GM18867 (cell line): ENCODE results near the gene NUP210L.

ENCODE experiments used
- ATAC-seq: cut with Tn5 transposase; IDR thresholded peaks from one replicate; pipeline ENCODE4 v1.9.1; 2021; ENCODE audit warnings: mild to moderate bottlenecking, moderate library complexity; ENCODE audit not compliant: unreplicated experiment

The NUP210L gene

DNA sequence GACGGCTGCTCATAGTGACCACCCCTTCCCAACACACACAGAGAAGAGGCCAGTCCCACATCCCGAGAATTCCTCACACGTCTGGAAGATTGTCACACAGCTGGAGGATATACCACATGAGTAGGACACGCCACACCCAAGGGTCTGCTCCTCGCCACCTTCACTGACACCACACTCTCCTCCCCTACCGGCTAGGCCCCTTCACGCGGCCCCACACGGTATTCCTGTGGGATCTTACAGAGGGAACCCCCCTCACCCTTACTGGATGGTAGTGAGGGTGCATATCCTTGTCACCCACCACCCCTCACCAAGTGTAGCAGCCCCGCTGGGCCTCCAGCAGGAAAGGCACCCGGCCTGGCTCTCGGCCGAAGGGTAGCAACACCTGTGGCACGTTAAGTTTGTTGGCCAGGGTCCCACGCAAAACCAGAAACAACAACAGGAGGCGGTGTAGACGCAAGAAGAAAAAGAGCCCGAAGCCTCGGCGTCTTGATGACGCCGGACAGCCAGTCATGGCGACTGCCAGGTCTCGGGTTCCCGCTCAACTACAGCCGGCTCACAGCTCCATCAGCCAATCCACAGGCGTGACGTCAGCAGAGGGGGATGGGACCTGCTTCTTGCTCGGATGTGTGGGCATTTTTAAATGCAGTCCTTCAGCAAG, at the start of gene NUP210L:
Gene NUP210L (minus strand): TSS at position 540 of the 658 bp plus-strand sequence.
- ATAC-seq, result no peak

DNA sequence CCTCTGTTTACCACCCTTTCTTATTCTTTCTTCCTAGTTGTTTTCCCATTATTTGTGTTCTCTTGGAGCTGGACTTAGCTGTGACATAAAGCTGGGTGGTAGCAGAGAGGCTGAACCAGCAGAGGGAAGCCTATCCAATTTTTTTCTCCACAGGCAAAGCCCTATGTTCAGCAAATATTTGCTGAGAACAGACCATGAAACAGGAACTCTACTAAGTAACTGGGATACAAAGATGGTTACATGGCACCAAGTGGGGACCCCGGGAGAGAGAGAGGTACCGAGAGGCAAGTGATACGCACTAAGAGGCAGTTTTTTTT, 44.6 kb upstream of the NUP210L start:
- ATAC-seq, result no peak

DNA sequence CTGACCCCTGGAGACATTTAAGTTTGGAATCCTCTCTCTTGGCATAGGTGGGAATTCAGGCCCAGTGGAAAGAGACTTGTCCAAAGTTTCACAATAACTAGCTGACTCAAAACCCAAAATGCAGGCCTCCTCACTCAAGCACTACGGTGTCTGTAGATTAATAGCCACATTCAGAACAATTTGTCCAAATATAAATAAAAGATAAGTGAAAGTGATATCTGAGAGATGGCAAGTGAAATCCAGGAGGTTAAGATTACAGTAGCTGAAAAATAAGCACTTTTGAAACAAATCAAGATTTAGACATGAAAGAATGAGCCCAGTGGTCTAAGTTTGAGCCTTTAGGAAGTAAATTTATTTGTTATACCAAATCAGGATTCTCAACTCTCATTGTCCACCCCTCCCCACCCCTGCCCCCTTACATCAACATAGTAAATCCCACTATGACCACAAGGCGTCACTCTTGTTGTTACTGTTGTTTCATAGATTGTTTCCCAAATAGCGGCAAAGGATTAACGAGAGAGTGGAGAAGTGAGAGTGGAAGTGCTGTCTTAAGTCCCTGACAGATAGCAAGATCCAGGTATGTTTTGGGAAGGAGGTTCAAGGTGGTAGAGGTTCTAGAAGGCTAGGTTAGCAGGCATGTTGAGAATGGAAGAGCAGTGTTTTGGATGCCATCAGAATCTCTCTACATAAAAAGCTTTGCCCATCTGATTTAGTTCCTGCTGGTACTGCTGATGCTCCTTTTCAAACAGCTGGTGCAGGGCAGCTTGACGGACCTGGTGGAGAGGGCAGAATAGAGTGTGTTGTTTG, 44.1 kb upstream of the NUP210L start:
- no peak for ATAC-seq

DNA sequence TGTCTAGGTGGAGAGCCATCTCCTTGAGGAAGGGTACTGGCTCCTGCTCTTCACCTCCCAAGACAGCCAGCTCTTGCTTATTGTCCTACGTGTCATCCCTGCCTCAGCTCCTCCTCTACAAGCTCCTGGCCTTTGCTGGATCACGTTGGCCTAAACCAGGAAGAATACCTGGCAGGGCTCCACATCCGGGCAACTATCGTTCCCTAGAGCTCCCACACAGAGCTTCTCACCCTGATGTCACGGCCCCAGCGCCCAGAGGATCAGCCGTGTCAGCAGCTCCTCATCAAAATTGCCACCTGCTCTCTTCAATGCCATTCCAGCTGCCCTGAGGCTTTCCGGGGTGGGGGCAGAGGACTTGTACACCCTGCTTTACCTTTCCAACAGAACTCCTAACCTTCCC, 38.9 kb upstream of the NUP210L start:
- no peak for ATAC-seq

DNA sequence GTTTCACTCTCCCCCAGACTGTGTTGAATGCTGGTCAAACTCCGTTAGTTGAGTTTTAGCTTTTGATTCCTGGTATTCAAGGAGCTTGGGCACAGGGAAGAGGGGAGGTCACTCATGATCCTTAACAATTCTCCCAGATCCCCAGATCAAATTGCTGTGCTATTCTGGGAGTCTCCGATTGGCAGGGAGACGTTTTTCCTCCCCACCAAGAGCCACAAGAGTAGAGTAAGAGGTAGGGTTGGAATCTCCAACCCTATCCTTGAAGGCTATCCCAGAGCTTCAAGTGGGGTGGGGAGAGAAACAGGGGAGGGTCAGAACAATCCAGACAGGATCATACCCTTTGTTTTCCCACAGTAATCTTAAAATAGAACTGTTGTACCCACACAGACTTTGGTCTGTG, 37.6 kb upstream of the NUP210L start:
- no peak for ATAC-seq

DNA sequence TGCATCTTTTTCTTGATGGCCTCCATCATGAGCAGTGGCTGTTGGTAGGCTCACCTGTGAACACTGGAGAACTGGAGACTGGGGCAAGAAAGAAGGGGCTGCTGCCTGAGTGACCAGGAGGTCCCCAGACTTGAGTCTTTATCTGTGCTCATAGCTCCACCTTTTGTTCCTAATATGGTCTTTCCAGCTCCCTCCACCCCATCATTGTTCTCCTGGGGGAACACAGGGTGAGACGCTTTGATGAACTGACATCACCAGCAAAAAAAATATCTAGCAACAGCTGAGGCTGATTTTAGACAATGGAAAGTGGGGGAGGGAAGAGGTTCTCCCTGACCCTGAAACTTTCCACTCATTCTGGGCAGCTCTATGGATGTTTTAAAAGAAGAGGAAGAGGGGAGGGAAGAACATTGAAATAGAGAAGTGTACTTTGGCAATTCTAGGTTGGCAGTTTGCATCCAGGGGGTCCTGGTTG, 37.2 kb upstream of the NUP210L start, which contains the start of gene TPM3:
Gene TPM3 (minus strand): TSS at position 111 of the 472 bp plus-strand sequence. CDS start 82 bp downstream, at position 29.
- no peak for ATAC-seq

DNA sequence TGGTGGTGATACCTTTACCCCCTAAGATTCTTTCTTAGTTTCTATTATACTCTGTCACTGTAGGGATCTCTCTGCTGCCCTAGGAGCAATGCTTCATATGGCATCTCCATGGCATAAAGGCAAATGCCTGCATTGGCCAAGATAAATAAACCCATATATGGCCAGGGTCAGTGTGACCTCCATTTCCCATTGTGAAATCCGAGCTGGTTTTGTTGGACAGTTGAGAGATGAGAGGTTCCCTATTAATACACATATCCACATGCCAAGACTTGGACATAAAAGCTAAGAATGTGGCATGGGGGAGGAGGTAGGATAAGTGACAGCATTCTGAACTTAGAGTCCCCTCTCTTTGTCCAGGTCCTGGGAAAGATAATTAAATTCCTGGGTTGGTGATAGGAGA, 35.7 kb upstream of the NUP210L start:
- no peak for ATAC-seq

DNA sequence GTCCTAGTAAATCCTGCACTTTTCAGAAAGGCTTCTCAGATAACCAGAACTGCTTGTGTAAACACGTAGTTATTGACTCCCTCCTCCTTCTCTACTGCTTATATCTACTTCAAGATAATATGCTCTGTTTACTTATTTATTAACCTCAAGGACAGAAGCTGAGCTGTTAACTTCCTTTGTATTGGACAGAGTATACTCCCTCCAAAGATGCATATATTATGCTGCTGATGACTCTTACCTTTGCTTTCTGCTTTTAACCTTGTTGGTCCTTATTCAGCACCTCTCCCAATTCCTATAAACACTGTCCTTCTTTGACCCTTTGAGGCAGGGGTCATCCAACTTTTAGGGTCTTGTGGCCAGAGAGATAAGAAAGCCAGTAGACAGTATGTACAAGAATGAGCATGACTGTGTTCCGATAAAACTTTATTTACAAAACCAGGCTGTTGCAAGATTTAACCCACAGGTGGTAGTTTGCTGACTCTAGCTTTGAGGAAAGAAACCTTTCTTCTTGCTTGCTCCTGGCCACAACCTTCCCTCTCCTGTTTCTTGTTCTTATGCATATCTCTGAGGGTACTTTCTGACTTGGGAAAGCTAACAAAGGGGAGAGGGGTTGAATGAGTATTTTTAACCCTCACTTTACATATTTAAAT, 32.1 kb upstream of the NUP210L start:
- no peak for ATAC-seq

DNA sequence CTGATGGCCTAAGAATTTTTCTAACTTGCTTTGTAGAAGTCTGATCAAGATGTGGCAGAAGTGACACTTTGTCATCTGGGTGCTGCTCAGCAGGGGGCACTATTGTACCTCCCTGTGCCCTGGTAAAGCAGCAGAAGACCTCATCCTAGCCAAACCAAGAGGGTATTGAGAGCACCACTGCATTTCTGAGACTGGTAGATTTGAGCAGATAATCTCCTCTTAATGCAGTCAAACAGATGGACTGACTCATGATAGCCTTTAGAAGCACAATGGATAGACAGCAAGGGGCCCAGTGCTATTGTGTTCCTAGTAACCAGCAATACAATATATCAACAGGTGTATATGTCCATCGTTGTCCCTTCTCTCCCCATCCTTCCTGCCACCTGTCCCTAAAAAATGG, 31.3 kb upstream of the NUP210L start:
- ATAC-seq, result no peak

DNA sequence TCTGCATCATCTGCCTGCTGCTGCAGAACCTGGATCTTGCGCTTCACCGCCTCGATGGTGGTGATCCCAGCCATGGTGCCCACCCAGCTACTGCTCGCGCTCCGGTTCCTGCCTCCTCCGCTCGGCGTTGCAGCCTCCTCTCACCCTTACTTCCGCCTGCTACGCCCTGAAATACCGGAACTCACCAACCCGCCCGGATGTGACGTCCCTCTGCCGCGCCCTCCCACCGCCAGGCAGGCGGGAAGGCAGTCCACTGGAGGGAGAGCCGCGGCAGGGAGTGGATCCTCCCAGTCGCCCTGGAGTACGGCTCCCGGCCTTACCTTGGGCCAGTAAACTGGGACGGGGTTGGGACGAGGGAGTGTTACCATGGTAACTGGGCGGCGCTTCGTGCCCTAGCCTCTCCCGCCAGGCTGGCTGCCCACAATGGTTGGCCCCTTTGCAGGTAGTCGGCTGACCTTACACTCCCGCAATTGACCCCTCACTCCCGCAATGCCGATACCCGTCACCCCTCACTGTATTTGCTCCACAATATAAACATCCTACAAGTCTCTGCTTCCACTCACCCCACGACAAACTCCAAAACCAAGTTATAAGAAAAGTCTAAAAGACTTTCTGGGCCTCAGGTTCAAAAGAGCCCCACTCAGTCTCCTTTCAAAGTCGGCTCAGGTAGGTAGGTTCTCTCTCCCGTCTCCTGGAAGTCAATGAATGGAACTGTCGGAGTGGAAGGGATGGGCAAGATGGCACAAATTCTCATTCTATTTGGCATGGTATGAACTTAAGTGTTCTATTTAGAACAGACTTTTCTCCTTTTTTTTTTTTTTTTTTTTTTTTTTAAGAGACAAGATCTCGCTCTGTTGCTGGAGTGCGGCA, 28.4 kb upstream of the NUP210L start:
- ATAC-seq, result peak; percentile 72

DNA sequence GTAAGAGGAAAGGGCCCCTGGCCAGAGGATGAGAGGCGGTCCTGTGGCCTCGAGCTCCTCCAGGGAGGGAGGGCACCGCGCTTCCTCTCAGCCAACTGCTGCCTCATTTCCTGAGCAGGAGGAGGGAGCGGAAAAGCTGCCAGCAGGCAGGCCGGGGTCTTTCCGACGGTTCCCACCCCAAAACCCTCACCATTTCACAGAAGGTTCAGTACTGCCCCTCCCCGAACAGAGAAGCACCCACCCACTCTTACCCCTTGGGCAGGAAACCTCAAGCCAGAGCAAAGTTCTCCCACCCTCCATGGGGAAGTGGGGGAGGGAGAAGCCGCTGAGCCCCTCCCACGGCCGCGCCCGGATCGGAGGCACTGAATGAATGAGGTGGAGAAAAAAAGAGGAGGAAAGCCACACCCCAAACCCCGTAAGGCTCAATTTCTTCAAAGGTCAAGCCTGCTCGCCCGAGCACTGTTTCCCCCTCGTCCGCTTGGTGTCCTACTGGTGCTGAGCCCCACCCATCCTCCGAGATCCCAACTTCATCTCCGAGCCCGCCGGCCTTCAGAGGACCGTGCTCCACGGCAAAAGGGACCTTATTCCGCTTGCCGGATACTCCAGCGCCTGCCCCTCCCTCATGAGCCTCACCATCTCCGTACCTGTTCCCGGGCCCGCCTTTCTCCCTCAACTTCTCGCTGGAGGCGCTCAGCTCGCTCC, 27.6 kb upstream of the NUP210L start:
- peak; percentile 53 for ATAC-seq

DNA sequence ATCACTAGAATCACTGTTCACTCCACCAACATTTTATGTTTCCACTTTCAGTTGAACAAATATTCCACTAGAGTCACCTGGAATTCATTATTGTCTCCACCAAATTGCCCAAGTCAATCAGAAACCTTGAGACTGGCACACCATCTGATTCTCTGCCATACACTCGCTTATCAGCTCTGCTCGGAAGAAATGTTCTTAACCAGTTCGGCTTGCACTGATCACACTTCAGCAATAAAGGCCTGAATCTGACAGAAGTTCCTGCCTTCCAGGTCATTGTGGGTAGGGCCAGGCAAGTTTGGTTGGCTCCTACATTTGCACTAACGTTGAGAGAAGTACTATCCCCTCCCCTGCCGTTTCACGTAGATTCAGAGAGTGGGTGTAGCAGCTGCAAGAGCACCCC, 27.1 kb upstream of the NUP210L start:
- no peak for ATAC-seq

DNA sequence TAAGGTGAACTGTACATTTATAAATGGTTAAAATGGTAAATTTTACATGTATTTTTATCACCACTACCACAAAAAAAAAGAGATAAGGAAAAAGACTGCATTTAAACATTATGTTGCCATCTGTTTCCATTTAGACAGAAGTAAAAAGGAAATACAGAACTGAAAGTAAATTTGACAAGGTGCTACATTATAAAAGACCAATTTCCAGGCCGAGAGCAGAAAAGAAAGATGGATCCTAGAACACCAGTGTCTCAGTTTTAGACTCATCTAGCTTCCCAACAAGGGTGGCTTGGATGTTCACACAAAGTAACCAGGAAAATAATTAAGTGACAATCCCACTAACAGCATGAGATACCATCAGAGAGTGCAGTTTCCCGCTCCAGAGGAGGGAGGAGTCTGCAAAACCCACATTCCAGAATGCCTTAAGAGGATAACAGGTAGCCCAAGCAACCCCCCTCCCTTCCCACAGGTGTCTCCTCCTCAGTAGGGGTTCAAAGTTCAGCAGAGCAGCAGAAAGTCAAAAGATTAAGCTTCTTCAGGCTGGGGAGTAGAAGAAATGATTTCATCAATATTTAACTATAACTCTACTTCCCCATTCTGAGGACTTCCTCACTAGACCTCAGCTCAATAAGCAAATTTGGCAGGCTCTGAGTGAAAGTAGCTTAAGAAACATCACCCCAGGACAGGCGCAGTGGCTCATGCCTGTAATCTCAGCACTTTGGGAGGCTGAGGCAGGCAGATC, 25.2 kb upstream of the NUP210L start:
- peak; percentile 26 for ATAC-seq

DNA sequence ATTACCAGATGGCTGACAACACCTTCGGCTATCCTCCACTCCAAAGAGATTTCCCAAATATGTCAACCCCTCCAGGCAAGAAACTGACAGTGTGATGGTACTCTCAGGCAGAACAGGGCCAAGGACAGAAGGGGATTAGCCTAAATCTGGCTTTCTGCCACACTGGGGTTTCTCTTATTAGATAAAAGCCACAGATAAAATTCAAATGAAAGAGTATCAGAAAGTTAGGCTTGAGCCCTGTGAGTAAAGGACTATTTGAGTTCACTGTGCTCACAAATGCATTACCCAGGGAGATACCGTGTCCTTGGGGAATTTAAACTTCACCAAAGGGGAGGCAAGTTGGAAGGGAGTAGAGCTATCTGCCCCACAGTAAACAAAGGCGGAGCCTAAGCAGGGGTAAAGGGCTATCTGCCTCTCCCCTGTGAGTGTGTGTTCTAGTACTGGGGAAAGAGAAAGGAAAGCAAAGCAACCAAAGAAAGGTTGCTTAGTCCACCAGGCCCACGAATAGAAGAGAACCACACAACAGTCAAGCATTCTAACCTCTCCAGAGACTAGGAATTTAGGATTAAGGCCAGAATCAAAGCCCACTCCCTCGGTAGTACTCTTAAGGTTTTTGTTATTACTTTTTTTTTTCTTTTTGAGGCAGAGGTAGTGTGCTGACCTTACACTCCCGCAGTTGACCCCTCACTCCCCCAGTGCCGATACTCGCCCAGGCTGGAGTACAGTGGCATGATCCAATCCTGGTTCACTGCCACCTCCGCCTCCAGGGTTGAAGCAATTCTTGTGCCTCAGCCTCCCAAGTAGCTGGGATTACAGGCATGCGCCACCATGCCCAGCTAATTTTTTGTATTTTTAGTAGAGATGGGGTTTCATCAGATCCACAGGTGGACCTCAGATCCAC, 24.3 kb upstream of the NUP210L start:
- ATAC-seq, result no peak

DNA sequence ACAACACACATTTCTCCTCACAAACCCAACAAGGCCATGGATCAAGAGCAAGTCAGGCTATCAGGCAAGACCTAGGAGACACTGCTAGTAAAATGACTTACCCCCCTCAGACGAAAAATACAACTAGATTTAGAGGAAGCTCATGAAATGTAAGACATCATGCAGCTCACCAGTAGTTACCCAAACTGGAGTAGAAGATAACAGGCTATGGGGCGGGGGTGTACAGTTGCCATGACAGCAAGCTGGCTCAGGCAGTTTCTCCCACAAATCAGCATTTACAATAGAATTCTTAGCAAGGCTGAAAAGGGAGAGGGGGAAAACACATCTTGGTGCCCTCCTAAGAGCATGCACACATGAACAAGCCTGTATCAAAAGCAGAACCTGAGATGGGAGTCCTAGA, 23.1 kb upstream of the NUP210L start:
- no peak for ATAC-seq

DNA sequence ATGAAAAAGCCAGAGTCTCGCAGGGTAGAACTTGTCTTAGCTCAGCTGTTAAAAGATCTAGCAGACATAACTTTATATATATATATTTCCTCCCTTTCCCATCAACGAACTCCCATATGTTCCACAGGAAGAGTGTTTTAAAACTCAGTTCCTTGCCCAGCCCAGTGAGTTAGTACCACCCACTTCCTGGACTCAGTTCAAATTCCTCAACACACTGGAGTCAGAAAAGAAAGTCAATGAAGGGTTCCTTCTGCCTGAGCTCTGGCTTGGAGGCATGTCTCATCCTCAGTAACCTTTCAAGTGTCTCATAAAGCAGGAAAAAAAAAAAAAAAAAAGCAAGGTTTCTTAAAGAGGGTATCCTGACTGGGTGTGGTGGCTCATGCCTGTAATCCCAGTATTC, 21.5 kb upstream of the NUP210L start:
- no peak for ATAC-seq

DNA sequence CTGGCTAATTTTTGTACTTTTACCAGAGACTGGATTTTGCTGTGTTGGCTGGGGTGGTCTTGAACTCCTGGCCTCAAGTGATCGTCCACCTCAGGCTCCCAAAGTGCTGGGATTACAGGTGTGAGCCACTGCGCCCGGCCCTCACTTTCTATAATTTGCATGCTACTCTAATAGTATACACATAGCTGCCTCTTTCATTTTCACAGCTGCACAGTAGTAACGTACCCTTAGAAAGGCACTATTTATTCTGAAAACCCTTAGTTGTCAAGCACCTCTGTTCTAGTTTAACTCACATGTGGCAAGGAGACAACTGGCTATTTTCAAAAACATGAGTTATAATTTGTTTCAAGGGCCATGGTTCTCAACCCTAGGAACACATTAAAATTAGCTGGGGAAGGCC, 19.8 kb upstream of the NUP210L start:
- peak; percentile 73 for ATAC-seq

DNA sequence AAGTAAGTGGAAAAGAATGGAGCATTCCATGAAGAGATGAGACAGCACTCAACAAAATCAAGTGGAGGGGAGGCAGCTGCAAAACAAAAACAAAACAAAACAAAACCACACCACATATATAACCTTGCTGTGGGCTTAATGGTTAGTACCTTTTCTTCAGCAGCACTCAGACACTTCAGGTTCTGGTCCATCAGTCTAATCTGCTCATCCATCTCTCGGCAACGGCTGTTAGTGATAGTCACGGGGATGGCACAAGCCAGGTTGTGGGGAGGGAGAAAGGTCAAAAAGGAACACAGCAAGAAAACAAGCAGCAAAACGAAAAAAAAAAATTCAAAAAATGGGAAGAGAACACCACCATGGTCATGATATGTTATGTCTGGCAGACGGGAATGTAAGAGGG, 17.0 kb upstream of the NUP210L start:
- ATAC-seq, result no peak

DNA sequence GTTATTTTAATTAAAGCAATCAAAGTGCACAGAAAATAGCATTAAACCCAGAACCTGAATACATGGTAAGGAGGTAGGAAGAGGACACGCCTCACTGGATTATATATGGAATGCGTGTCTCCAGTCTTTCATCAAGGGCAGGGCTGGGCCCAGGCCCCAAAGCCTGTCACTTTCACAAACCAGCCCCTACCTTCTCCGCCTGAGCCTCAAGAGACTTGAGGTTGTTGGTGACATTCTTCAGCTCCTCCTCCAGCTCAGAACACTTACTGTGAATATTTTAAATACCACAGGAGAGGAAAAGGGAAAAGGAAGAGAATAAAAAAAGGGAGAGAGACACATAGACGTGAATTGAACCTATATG, 16.3 kb upstream of the NUP210L start:
- no peak for ATAC-seq
